B cell (primary cell): ENCODE measurements around the gene GIMAP2. TPM values are rescaled to one million over a fixed set of nuclear protein-coding genes. Genes with fewer than 3 reads are reported as not detected.

ENCODE experiments used
- ATAC-seq: fragments of 200-7000 bp; cut with Tn5 transposase; one replicate; pipeline ENCODE4 v1.10.0; 2021; ENCODE audit warnings: low read depth, mild to moderate bottlenecking, moderate number of reproducible peaks, moderate library complexity
- CTCF ChIA-PET: fragments of 350-600 bp; sonication (Branson Sonifier 250); formaldehyde crosslinking; loops from one replicate; lab custom pipeline; 2021; ENCODE audit warnings: antibody characterized with exemption, inconsistent platforms; lab: Charles Lee
- POLR2A ChIA-PET: fragments of 350-600 bp; sonication (Branson Sonifier 250); formaldehyde crosslinking; loops from one replicate; lab custom pipeline; 2021; ENCODE audit warnings: antibody characterized with exemption; lab: Charles Lee
- DNase-seq: peaks from one replicate; pipeline ENCODE4 v3.0.0; 2013
- H2AFZ ChIP-seq: 2 replicates; pipeline ENCODE4 v1.6.1; 2012; ENCODE audit warnings: mild to moderate bottlenecking, low read depth, low read length; ENCODE audit not compliant: insufficient read depth, poor library complexity, severe bottlenecking
- H3K27ac ChIP-seq, 2 donors: 1 replicate in 1 of 2; 2 replicates in 1 of 2; pipeline ENCODE4 v1.5.1; 2012 to 2013; ENCODE audit warnings: low read length in 2 of 2, mild to moderate bottlenecking in 2 of 2, moderate library complexity in 1 of 2
- H3K27me3 ChIP-seq, 4 experiments: fragments of 200-600 bp in 1 of 4; sonication (generic) in 1 of 4; replicated peaks in 1 of 4; 1 replicate in 2 of 4; 2 replicates in 2 of 4; pipeline versions ENCODE4 v1.6.1 to v1.7.0; 2013 to 2016; ENCODE audit warnings: low read length in 3 of 4, mild to moderate bottlenecking in 2 of 4, mixed read lengths in 1 of 4, moderate library complexity in 1 of 4; ENCODE audit not compliant: insufficient read depth in 4 of 4, control insufficient read depth in 3 of 4; ENCODE audit errors: control extremely low read depth in 1 of 4
- H3K36me3 ChIP-seq, 2 experiments: replicated peaks in 1 of 2; 1 replicate in 1 of 2; 2 replicates in 1 of 2; pipeline versions ENCODE4 v1.6.1 to v1.7.1; 2013; ENCODE audit warnings: low read length in 1 of 2; ENCODE audit not compliant: insufficient read depth in 2 of 2, control insufficient read depth in 1 of 2; ENCODE audit errors: control extremely low read depth in 1 of 2, extremely low read depth in 1 of 2
- H3K4me1 ChIP-seq, 2 donors: fragments of 200-600 bp in 1 of 2; sonication (generic) in 1 of 2; 1 replicate in 1 of 2; 2 replicates in 1 of 2; pipeline versions ENCODE4 v1.5.1 to v1.6.1; 2013 to 2017; ENCODE audit warnings: low read length in 2 of 2; ENCODE audit not compliant: control insufficient read depth in 2 of 2, insufficient read depth in 2 of 2
- H3K4me2 ChIP-seq: replicated peaks from 2 replicates; pipeline ENCODE3; 2012; ENCODE audit warnings: mild to moderate bottlenecking, low read depth, low read length; ENCODE audit not compliant: poor library complexity, severe bottlenecking
- H3K4me3 ChIP-seq, 5 experiments: fragments of 200-600 bp in 1 of 5; sonication (generic) in 1 of 5; 1 replicate in 3 of 5; 2 replicates in 2 of 5; pipeline versions ENCODE4 v1.5.1 to v1.7.0; 2011 to 2016; ENCODE audit warnings: low read length in 4 of 5, mild to moderate bottlenecking in 4 of 5, low read depth in 2 of 5, control low read depth in 1 of 5, moderate library complexity in 1 of 5; ENCODE audit not compliant: insufficient read depth in 1 of 5; ENCODE audit errors: control extremely low read depth in 1 of 5, extremely low read depth in 1 of 5
- H3K79me2 ChIP-seq: fragments of 200-600 bp; sonication (generic); one replicate; pipeline ENCODE4 v1.6.0; 2016; ENCODE audit warnings: low read length; ENCODE audit not compliant: control insufficient read depth, insufficient read depth
- H3K9ac ChIP-seq: fragments of 200-600 bp; sonication (generic); 2 replicates; pipeline ENCODE4 v1.6.1; 2017; ENCODE audit warnings: mild to moderate bottlenecking, low read length, moderate library complexity
- H3K9me3 ChIP-seq, 3 donors: one replicate each; pipeline versions ENCODE4 v1.6.1 to v1.7.1; 2013; ENCODE audit warnings: low read length in 2 of 3; ENCODE audit not compliant: control insufficient read depth in 2 of 3, insufficient read depth in 1 of 3; ENCODE audit errors: control extremely low read depth in 1 of 3
- H4K20me1 ChIP-seq: 2 replicates; pipeline ENCODE4 v1.6.0; 2012; ENCODE audit warnings: mild to moderate bottlenecking, low read length; ENCODE audit not compliant: insufficient read depth, control insufficient read depth, poor library complexity, severe bottlenecking
- H3K27ac Mint-ChIP-seq: one replicate; pipeline ENCODE4 v1.8.0; 2021; ENCODE audit warnings: mixed read lengths
- H3K27me3 Mint-ChIP-seq: one replicate; pipeline ENCODE4 v1.8.0; 2021; ENCODE audit warnings: mixed read lengths
- H3K4me1 Mint-ChIP-seq: one replicate; pipeline ENCODE4 v1.8.0; 2021; ENCODE audit warnings: mixed read lengths
- H3K4me3 Mint-ChIP-seq: one replicate; pipeline ENCODE4 v1.8.0; 2021; ENCODE audit warnings: mixed read lengths
- H3K9me3 Mint-ChIP-seq: one replicate; pipeline ENCODE4 v1.8.0; 2022; ENCODE audit warnings: mixed read lengths; ENCODE audit not compliant: insufficient read depth
- EZH2 ChIP-seq: IDR thresholded peaks from 2 replicates; pipeline ENCODE4 v1.6.1; 2012; ENCODE audit warnings: borderline replicate concordance, low read depth, mild to moderate bottlenecking, moderate library complexity, low read length; ENCODE audit not compliant: insufficient read depth, poor library complexity, severe bottlenecking
- WGBS: methylation state at CpG from one replicate; pipeline ENCODE4 v1.1.5; 2013; ENCODE audit warnings: missing lambda C conversion rate; ENCODE audit not compliant: insufficient coverage; 5-methylcytosine and 5-hydroxymethylcytosine counted together
- intact Hi-C: fragments of 100-400 bp; cut with micrococcal nuclease; formaldehyde crosslinking; loops from one replicate; pipeline ENCODE4 v1.10.0; 2022
- polyA minus RNA-seq: library from RNA; depleted of rRNA, polyadenylated mRNA; stranded (reverse); fragments of >200 nt; gene quantifications from 2 replicates; pipeline ENCODE4 v1.2.3, GENCODE V29; 2012
- polyA plus RNA-seq: library from polyadenylated mRNA; depleted of rRNA; stranded (reverse); fragments of >200 nt; gene quantifications from 2 replicates; pipeline ENCODE4 v1.2.3, GENCODE V29; 2012
- total RNA-seq, 2 donors: library from RNA; stranded (reverse); fragments of 120-200 nt in 1 of 2; gene quantifications; 1 replicate in 1 of 2; 2 replicates in 1 of 2; pipeline versions ENCODE4 v1.2.3 to v1.2.4, GENCODE V29; 2013 to 2022
- TF ChIP-seq, protein P1 (sequence below): fragments of 200-600 bp; IDR thresholded peaks from one replicate; pipeline ENCODE4 v1.8.0; 2022; ENCODE audit warnings: antibody characterized with exemption, mild to moderate bottlenecking

Gene GIMAP2
- 18.1 and 18.3 TPM in 2 replicates for total RNA-seq
- 34.0 TPM for total RNA-seq (2013)
- 13.2 and 19.9 TPM in 2 replicates for polyA plus RNA-seq
- polyA minus RNA-seq, result 16.8 and 20.5 TPM in 2 replicates

DNA sequence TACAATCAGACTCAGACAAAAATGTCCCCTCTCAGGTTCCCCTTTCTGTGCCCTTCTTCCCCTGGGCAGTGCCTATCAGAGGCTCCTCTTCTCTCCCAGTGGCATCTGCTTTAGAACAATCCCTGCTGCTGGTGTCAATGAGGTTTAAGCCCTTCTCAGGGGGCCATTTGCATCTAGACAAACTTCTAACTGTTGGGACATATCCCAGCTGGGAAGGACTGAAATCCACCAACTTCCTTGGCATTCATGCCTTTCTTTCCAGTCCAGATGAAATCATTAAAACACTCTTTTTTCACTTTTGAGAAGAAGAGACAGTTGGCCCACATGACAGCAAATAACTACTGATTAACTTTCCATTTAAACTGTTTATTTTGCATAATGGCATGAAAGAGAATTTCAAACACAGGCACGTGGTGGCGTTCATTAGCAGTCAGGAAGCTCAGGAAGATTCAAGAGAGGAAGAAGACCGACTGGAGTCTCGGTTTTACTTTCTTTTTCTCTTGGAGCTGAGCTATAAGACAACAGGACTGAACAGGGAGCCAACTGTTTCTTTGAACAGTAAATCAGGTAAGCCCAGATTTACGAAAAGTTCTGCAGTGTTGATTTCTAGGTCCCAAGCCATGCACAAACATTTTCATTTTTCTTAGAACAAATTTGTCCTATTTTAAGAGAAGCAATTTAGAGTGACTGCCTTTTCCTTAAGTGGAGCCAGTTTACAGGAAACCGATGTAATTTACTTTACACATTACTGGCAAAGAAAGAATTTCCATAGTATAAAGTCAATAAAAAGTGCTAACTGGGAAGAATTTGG lies at the start of gene GIMAP2:
Gene GIMAP2, plus strand, starts transcription at position 488 of the 811 bp plus-strand sequence. CDS start 1,354 bp downstream, outside the sequence.
- POLR2A ChIA-PET, result no interaction called here
- Histone ChIP-seq H2AFZ (peak within 1 kb of the TSS; percentile 77), H3K4me1 (peaks cover 11 to 14% of the 10 kb centered on the region in 2 donors), H3K9me3 (no peaks in the 10 kb centered on the region), H4K20me1 (no peaks in the 10 kb centered on the region), H3K79me2 (peaks cover 31% of the 10 kb centered on the region), H3K9ac (peak within 1 kb of the TSS; percentile 94), H3K27ac (peak within 1 kb of the TSS; percentile 70 to 88), H3K4me2 (peak within 1 kb of the TSS; percentile 83), H3K36me3 (peaks cover 0 to 22% of the 10 kb centered on the region in 2 experiments), H3K27me3 (no peaks in the 10 kb centered on the region), H3K4me3 (peak within 1 kb of the TSS; percentile 58 to 99 (median 79))
- Mint-ChIP-seq H3K9me3 (no peaks in the 10 kb centered on the region), H3K27me3 (no peaks in the 10 kb centered on the region), H3K4me1 (peaks cover 35% of the 10 kb centered on the region), H3K27ac (peak within 1 kb of the TSS; percentile 91), H3K4me3 (peak within 1 kb of the TSS; percentile 89)
- DNase-seq, result peak; percentile 64
- peak; percentile 84 for ATAC-seq
- 0% methylated on average over 4 of the region's 6 CpGs for WGBS
- TF ChIP-seq, protein P1, sequence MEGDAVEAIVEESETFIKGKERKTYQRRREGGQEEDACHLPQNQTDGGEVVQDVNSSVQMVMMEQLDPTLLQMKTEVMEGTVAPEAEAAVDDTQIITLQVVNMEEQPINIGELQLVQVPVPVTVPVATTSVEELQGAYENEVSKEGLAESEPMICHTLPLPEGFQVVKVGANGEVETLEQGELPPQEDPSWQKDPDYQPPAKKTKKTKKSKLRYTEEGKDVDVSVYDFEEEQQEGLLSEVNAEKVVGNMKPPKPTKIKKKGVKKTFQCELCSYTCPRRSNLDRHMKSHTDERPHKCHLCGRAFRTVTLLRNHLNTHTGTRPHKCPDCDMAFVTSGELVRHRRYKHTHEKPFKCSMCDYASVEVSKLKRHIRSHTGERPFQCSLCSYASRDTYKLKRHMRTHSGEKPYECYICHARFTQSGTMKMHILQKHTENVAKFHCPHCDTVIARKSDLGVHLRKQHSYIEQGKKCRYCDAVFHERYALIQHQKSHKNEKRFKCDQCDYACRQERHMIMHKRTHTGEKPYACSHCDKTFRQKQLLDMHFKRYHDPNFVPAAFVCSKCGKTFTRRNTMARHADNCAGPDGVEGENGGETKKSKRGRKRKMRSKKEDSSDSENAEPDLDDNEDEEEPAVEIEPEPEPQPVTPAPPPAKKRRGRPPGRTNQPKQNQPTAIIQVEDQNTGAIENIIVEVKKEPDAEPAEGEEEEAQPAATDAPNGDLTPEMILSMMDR, result no peak
- no peak for TF ChIP-seq EZH2
- intact Hi-C loops, result no loop called here
- CTCF ChIA-PET, result interaction anchor here (0.8 kb wide), 2 partner anchors 45 to 213 kb away, joined by 3 read pairs; no protein-coding TSS in a partner anchor

DNA sequence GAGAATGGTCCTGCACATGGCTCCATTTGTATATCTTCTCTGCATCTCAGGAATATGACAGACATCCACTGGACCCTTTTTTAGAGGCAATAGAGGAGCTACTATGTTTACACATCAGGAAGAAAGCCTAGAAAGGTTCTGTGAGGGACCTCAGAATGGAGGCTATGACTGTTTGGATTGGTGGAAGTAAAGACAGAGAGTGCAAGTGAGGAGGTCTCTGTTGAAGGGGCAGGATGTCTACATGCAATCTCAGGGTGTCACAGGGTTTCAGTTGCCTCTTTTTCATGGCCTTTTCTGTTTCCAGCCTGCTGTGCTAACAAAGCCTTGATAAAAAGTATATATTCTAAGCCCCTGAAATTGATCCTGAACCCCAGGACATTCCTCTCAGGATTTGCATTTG lies 43.7 kb upstream of the GIMAP2 start:
- ChIA-PET POLR2A (no interaction called here), CTCF (no interaction called here)
- Histone ChIP-seq H3K4me1 (no peaks in the 10 kb centered on the region), H4K20me1 (no peaks in the 10 kb centered on the region), H3K4me2 (no peak overlapping the region), H3K9me3 (peaks cover 0 to 9% (median 2%) of the 10 kb centered on the region in 3 donors), H3K9ac (no peak overlapping the region), H3K4me3 (no peak overlapping the region), H3K36me3 (no peaks in the 10 kb centered on the region), H3K27me3 (no peaks in the 10 kb centered on the region), H3K27ac (no peak overlapping the region), H3K79me2 (no peaks in the 10 kb centered on the region), H2AFZ (no peak overlapping the region)
- Mint-ChIP-seq H3K4me1 (no peaks in the 10 kb centered on the region), H3K4me3 (no peak overlapping the region), H3K27ac (no peak overlapping the region), H3K27me3 (peaks cover 17% of the 10 kb centered on the region), H3K9me3 (peaks cover 5% of the 10 kb centered on the region)
- ATAC-seq (no peak), DNase-seq (no peak)
- intact Hi-C loops, result no loop called here
- TF ChIP-seq, protein P1, result no peak
- TF ChIP-seq EZH2, result no peak
